PC-3 (cell line): ENCODE measurements around the gene RECQL5. TPM values are rescaled to one million over a fixed set of nuclear protein-coding genes. Genes with fewer than 3 reads are reported as not detected.

ENCODE experiments used
- ATAC-seq: fragments of 200-7000 bp; cut with Tn5 transposase; 2 replicates; pipeline ENCODE4 v1.9.1; 2020; ENCODE audit warnings: mild to moderate bottlenecking, moderate library complexity
- BruUV-seq: library from RNA; stranded (reverse); fragments of 400-500 nt; replicated peaks from 2 replicates; lab custom pipeline; 2021; lab: Mats Ljungman, UMichigan
- CTCF ChIA-PET: fragments of 300-600 bp; sonication (Branson Sonifier 250); formaldehyde crosslinking; loops from one replicate; lab custom pipeline; 2022; ENCODE audit warnings: antibody characterized with exemption; lab: Charles Lee
- POLR2A ChIA-PET: fragments of 300-600 bp; sonication (Branson Sonifier 250); formaldehyde crosslinking; loops from one replicate; lab custom pipeline; 2022; ENCODE audit warnings: antibody characterized with exemption; ENCODE audit not compliant: unreplicated experiment; lab: Charles Lee
- DNase-seq: peaks from one replicate; pipeline ENCODE4 v3.0.0-alpha.2; 2015
- H2AFZ ChIP-seq: fragments of 300-600 bp; sonication (generic); 2 replicates; pipeline ENCODE4 v1.6.0; 2016; ENCODE audit warnings: antibody characterized with exemption, low read length
- H3F3A ChIP-seq: fragments of 300-600 bp; sonication (generic); one replicate; pipeline ENCODE4 v1.6.0; 2017; ENCODE audit warnings: antibody characterized with exemption, low read length, control low read depth, mild to moderate bottlenecking; ENCODE audit not compliant: unreplicated experiment
- H3K27ac ChIP-seq: fragments of 300-600 bp; sonication (generic); 2 replicates; pipeline ENCODE4 v1.5.1; 2016; ENCODE audit warnings: mild to moderate bottlenecking, low read length
- H3K27me3 ChIP-seq: fragments of 300-600 bp; sonication (generic); 2 replicates; pipeline ENCODE4 v1.6.1; 2016; ENCODE audit warnings: low read length, mixed read lengths
- H3K36me3 ChIP-seq: fragments of 300-600 bp; sonication (generic); 2 replicates; pipeline ENCODE4 v1.6.1; 2016; ENCODE audit warnings: low read depth, mixed run types, low read length, mixed read lengths
- H3K4me1 ChIP-seq: fragments of 300-600 bp; sonication (generic); 2 replicates; pipeline ENCODE4 v1.5.1; 2016; ENCODE audit warnings: low read length; ENCODE audit not compliant: insufficient read depth
- H3K4me2 ChIP-seq: fragments of 300-600 bp; sonication (generic); 2 replicates; pipeline ENCODE4 v1.6.0; 2016; ENCODE audit warnings: low read length
- H3K4me3 ChIP-seq: fragments of 300-600 bp; sonication (generic); 2 replicates; pipeline ENCODE4 v1.5.1; 2016; ENCODE audit warnings: mild to moderate bottlenecking, low read length, mixed read lengths
- H3K79me2 ChIP-seq: fragments of 300-600 bp; sonication (generic); 2 replicates; pipeline ENCODE4 v1.6.1; 2017; ENCODE audit warnings: low read length, mixed read lengths
- H3K9ac ChIP-seq: fragments of 300-600 bp; sonication (generic); 2 replicates; pipeline ENCODE4 v1.6.0; 2016; ENCODE audit warnings: mild to moderate bottlenecking, low read length
- H3K9me2 ChIP-seq: fragments of 300-600 bp; sonication (generic); replicated peaks from 2 replicates; pipeline ENCODE4 v1.6.1; 2016; ENCODE audit warnings: mixed run types, low read length, mixed read lengths
- H3K9me3 ChIP-seq: fragments of 300-600 bp; sonication (generic); 2 replicates; pipeline ENCODE4 v1.6.1; 2016; ENCODE audit warnings: low read length, mixed read lengths
- H4K20me1 ChIP-seq: fragments of 300-600 bp; sonication (generic); 2 replicates; pipeline ENCODE4 v1.6.1; 2016; ENCODE audit warnings: low read length, mixed read lengths
- EZH2 ChIP-seq: fragments of 300-600 bp; sonication (generic); IDR thresholded peaks from one replicate; pipeline ENCODE4 v1.6.1; 2017; ENCODE audit warnings: antibody characterized with exemption, mild to moderate bottlenecking, low read length; ENCODE audit not compliant: unreplicated experiment
- EZH2phosphoT487 ChIP-seq: fragments of 300-600 bp; sonication (generic); IDR thresholded peaks from 2 replicates; pipeline ENCODE4 v1.6.1; 2018; ENCODE audit warnings: mild to moderate bottlenecking, antibody characterized with exemption, low read length, borderline replicate concordance
- intact Hi-C: fragments of 100-400 bp; cut with micrococcal nuclease; formaldehyde crosslinking; loops from 2 replicates; pipeline ENCODE4 v1.9.0; 2023
- total RNA-seq: library from RNA; depleted of rRNA; stranded (reverse); fragments of >200 nt; gene quantifications from 2 replicates; pipeline ENCODE4 v1.2.3, GENCODE V29; 2014
- TF ChIP-seq, protein P1 (sequence below): fragments of 300-600 bp; sonication (generic); conservative IDR thresholded peaks from 2 replicates; pipeline ENCODE4 v1.5.1; 2017; ENCODE audit warnings: antibody characterized with exemption, low read depth, mild to moderate bottlenecking, low read length

RECQL5 gene
- total RNA-seq, 1 experiment from 2014 or later = 54.2 TPM

DNA sequence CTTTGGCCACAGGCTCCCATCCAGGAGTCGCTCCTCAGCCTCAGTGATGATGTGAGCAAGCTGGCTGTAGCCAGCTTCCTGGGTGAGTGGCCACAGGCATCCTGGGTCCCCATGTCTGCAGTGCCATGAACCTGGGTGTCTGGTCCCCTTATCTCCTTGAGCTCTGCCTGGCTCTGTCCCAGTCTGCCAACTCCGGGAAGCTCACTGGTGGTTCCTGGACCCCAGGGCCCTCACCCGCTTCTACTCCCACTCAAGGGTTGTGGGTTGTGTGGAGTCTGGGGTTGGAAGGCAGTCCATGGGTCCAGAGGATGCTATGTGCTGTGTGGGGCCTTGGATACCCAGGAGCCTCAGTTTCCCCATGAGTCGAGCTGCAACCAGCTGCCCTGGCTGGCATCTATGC lies 45.5 kb downstream of the RECQL5 start:
- POLR2A ChIA-PET = no interaction called here
- no peaks in the 10 kb centered on the region for H3K9me2 ChIP-seq
- CTCF ChIA-PET = interaction anchor here (3.2 kb wide), 1 partner anchor 11 kb away, joined by 8 read pairs; the partner anchor contains the start of gene SMIM5
- H3K79me2 ChIP-seq = no peaks in the 10 kb centered on the region
- H3K4me3 ChIP-seq = no peak overlapping the region
- no peak overlapping the region for H3K4me2 ChIP-seq
- no peaks in the 10 kb centered on the region for H3K36me3 ChIP-seq
- no TSS peak for BruUV-seq
- H4K20me1 ChIP-seq = no peaks in the 10 kb centered on the region
- no peak overlapping the region for H3K27ac ChIP-seq
- ATAC-seq (no peak), DNase-seq (no peak)
- TF ChIP-seq EZH2 (no peak), EZH2phosphoT487 (no peak)
- TF ChIP-seq, protein P1, sequence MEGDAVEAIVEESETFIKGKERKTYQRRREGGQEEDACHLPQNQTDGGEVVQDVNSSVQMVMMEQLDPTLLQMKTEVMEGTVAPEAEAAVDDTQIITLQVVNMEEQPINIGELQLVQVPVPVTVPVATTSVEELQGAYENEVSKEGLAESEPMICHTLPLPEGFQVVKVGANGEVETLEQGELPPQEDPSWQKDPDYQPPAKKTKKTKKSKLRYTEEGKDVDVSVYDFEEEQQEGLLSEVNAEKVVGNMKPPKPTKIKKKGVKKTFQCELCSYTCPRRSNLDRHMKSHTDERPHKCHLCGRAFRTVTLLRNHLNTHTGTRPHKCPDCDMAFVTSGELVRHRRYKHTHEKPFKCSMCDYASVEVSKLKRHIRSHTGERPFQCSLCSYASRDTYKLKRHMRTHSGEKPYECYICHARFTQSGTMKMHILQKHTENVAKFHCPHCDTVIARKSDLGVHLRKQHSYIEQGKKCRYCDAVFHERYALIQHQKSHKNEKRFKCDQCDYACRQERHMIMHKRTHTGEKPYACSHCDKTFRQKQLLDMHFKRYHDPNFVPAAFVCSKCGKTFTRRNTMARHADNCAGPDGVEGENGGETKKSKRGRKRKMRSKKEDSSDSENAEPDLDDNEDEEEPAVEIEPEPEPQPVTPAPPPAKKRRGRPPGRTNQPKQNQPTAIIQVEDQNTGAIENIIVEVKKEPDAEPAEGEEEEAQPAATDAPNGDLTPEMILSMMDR = no peak
- no peaks in the 10 kb centered on the region for H3K4me1 ChIP-seq
- no peak overlapping the region for H3K9ac ChIP-seq
- no peaks in the 10 kb centered on the region for H3F3A ChIP-seq
- H3K9me3 ChIP-seq = no peaks in the 10 kb centered on the region
- intact Hi-C loops = no loop called here
- H2AFZ ChIP-seq = no peak overlapping the region
- no peaks in the 10 kb centered on the region for H3K27me3 ChIP-seq

- TF ChIP-seq EZH2 = no peak
- TF ChIP-seq, protein P1 = peak; percentile 79
- DNase-seq (peak; percentile 52), ATAC-seq (peak; percentile 53)
- no peaks in the 10 kb centered on the region for H3K27me3 ChIP-seq
- H3K4me1 ChIP-seq = no peaks in the 10 kb centered on the region
- intact Hi-C loops = no loop called here
- H3F3A ChIP-seq = no peaks in the 10 kb centered on the region
- BruUV-seq = no TSS peak
- H4K20me1 ChIP-seq = no peaks in the 10 kb centered on the region
- H3K9me2 ChIP-seq = no peaks in the 10 kb centered on the region
- ChIA-PET CTCF (interaction anchor here (3.2 kb wide), 1 partner anchor 13 kb away, joined by 8 read pairs; the partner anchor contains the start of gene SMIM5), POLR2A (no interaction called here)
- no peaks in the 10 kb centered on the region for H3K9me3 ChIP-seq
- H3K36me3 ChIP-seq = no peaks in the 10 kb centered on the region
- no peak overlapping the region for H3K4me3 ChIP-seq
- no peak overlapping the region for H3K27ac ChIP-seq
- no peak overlapping the region for H3K4me2 ChIP-seq
- H2AFZ ChIP-seq = no peak overlapping the region
- H3K9ac ChIP-seq = no peak overlapping the region
- no peaks in the 10 kb centered on the region for H3K79me2 ChIP-seq
These were observed 47.2 kb downstream of the RECQL5 start for GRCh38 chr17:75619506-75620431.

- Histone ChIP-seq H3K4me1 (no peaks in the 10 kb centered on the region), H3K4me3 (no peak overlapping the region), H3K36me3 (no peaks in the 10 kb centered on the region), H4K20me1 (no peaks in the 10 kb centered on the region), H2AFZ (no peak overlapping the region), H3K27ac (no peak overlapping the region), H3K9me2 (no peaks in the 10 kb centered on the region), H3K79me2 (no peaks in the 10 kb centered on the region), H3K4me2 (no peak overlapping the region), H3K9me3 (no peaks in the 10 kb centered on the region), H3K9ac (no peak overlapping the region), H3F3A (no peaks in the 10 kb centered on the region), H3K27me3 (no peaks in the 10 kb centered on the region)
- ChIA-PET POLR2A (no interaction called here), CTCF (no interaction called here)
- ATAC-seq (no peak), DNase-seq (no peak)
- intact Hi-C loops = no loop called here
- TF ChIP-seq EZH2phosphoT487 (no peak), EZH2 (no peak)
- TF ChIP-seq, protein P1 = no peak
- BruUV-seq = no TSS peak
These were observed 49.3 kb downstream of the RECQL5 start for GRCh38 chr17:75617675-75618074.
